DMS114 treated with DMSO at 0.1 percent for 48 hours (cell line): ENCODE measurements around the gene COPZ2.
"Not testable (repeated sequence)": the region's sequence is repeated elsewhere in the genome, so short reads cannot be mapped to it uniquely, and the experiment has no call there.

Experiments used
- DNase-seq: peaks from one replicate; lab custom pipeline; 2025; ENCODE audit not compliant: unreplicated experiment; lab: John Stamatoyannopoulos, UW

The COPZ2 gene

GRCh38 chr17:48031966-48032365 lies 5.6 kb downstream of the COPZ2 start:
- DNase-seq, result no peak

GRCh38 chr17:48030531-48030930 lies 7.1 kb downstream of the COPZ2 start:
- DNase-seq, result no peak

- no peak for DNase-seq
These were observed 8.9 kb downstream of the COPZ2 start for GRCh38 chr17:48028736-48029135.

- DNase-seq, result no peak
These were observed 10.1 kb downstream of the COPZ2 start for GRCh38 chr17:48027322-48027981.

GRCh38 chr17:48026502-48027321 lies 10.9 kb downstream of the COPZ2 start:
- peak; percentile 65 for DNase-seq

GRCh38 chr17:48025904-48026501 lies 11.6 kb downstream of the COPZ2 start:
- DNase-seq, result no peak

GRCh38 chr17:48025040-48025903 lies 12.3 kb downstream of the COPZ2 start:
- peak; percentile 93 for DNase-seq

GRCh38 chr17:48024149-48025039 lies 13.2 kb downstream of the COPZ2 start:
- no peak for DNase-seq

GRCh38 chr17:48023400-48024148 lies 14.0 kb downstream of the COPZ2 start:
- peak; percentile 35 for DNase-seq

- no peak for DNase-seq
These were observed 14.7 kb downstream of the COPZ2 start for GRCh38 chr17:48022901-48023300.

GRCh38 chr17:48021934-48022333 lies 15.7 kb downstream of the COPZ2 start:
- DNase-seq, result no peak

GRCh38 chr17:48017817-48018158 lies 19.8 kb downstream of the COPZ2 start:
- DNase-seq, result not testable (repeated sequence)

GRCh38 chr17:48016112-48016511 lies 21.5 kb downstream of the COPZ2 start:
- DNase-seq, result no peak

GRCh38 chr17:48014595-48015111 lies 22.9 kb downstream of the COPZ2 start:
- no peak for DNase-seq

GRCh38 chr17:48013876-48014594 lies 23.6 kb downstream of the COPZ2 start:
- DNase-seq, result no peak

GRCh38 chr17:48012654-48013053 lies 24.9 kb downstream of the COPZ2 start:
- DNase-seq, result no peak

- no peak for DNase-seq
These were observed 25.5 kb downstream of the COPZ2 start for GRCh38 chr17:48012151-48012520.

- DNase-seq, result peak; percentile 56
These were observed 26.0 kb downstream of the COPZ2 start for GRCh38 chr17:48011405-48012150.
